SK-N-SH (cell line): Measurements from ENCODE around the gene TFDP2.

ENCODE experiments used
- CHD2 ChIP-seq: fragments of 150-350 bp; IDR thresholded peaks from 2 replicates; pipeline ENCODE4 v1.6.1; 2018; ENCODE audit warnings: low read length; ENCODE audit not compliant: partially characterized antibody
- ELF1 ChIP-seq: IDR thresholded peaks from 2 replicates; pipeline ENCODE4 v1.4.0; 2012
- FOSL2 ChIP-seq: IDR thresholded peaks from 2 replicates; pipeline ENCODE4 v1.4.0; 2012; ENCODE audit warnings: low read depth, mild to moderate bottlenecking, moderate library complexity, borderline replicate concordance
- MXI1 ChIP-seq: IDR thresholded peaks from 2 replicates; pipeline ENCODE4 v1.6.1; 2012; ENCODE audit warnings: mild to moderate bottlenecking, low read depth, low read length, improper control_type of control experiment
- NFIC ChIP-seq: IDR thresholded peaks from 2 replicates; pipeline ENCODE4 v1.4.0; 2012; ENCODE audit warnings: borderline replicate concordance
- POLR2AphosphoS5 ChIP-seq: IDR thresholded peaks from 2 replicates; pipeline ENCODE4 v1.6.1; 2012; ENCODE audit warnings: low read depth, low read length
- RAD21 ChIP-seq: IDR thresholded peaks from 2 replicates; pipeline ENCODE4 v1.6.1; 2012; ENCODE audit warnings: mild to moderate bottlenecking, low read length
- SMC3 ChIP-seq: IDR thresholded peaks from 2 replicates; pipeline ENCODE4 v1.6.1; 2012; ENCODE audit warnings: low read depth, low read length, improper control_type of control experiment
- TF ChIP-seq, protein P1 (sequence below): fragments of 200-600 bp; sonication (generic); IDR thresholded peaks from 2 replicates; pipeline ENCODE4 v1.6.1; 2017; ENCODE audit warnings: antibody characterized with exemption, mild to moderate bottlenecking, moderate library complexity
- TF ChIP-seq, protein P2 (sequence below): fragments of 150-350 bp; IDR thresholded peaks from 2 replicates; pipeline ENCODE4 v1.6.1; 2017; ENCODE audit warnings: antibody characterized with exemption, low read length, low read depth, borderline replicate concordance
- TF ChIP-seq, protein P3 (sequence below): IDR thresholded peaks from 2 replicates; pipeline ENCODE4 v1.6.1; 2012; ENCODE audit warnings: mild to moderate bottlenecking, low read depth, low read length, moderate library complexity
- TF ChIP-seq, protein P4 (sequence below): IDR thresholded peaks from 2 replicates; pipeline ENCODE4 v1.4.0; 2012; ENCODE audit warnings: low read depth

DNA sequence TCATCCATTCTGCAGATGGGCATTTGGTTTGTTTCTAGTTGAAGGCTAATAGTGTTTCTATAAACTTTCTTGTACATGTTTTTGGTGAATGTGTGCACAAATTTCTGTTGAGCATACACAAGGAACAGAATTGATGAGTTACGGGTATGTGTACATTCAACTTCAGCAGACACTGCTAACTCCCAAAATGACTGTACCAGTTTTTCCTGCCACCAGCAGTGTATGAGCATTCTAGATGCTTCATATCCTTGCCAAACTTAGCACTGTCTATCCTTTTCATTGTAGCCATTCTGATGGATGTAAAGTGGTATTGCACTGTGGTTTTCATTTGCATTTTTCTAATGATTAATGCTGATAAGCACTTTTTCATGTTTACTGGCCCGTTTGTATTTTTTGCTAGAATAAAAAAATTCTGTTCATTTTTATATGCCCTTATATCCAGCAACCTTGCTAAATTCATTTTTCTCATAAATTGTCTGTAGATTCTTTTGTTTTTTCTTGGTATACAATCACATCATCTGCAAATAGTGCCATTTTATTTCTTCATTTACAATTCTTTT is 162.7 kb downstream of the TFDP2 start:
- TF ChIP-seq, protein P1, sequence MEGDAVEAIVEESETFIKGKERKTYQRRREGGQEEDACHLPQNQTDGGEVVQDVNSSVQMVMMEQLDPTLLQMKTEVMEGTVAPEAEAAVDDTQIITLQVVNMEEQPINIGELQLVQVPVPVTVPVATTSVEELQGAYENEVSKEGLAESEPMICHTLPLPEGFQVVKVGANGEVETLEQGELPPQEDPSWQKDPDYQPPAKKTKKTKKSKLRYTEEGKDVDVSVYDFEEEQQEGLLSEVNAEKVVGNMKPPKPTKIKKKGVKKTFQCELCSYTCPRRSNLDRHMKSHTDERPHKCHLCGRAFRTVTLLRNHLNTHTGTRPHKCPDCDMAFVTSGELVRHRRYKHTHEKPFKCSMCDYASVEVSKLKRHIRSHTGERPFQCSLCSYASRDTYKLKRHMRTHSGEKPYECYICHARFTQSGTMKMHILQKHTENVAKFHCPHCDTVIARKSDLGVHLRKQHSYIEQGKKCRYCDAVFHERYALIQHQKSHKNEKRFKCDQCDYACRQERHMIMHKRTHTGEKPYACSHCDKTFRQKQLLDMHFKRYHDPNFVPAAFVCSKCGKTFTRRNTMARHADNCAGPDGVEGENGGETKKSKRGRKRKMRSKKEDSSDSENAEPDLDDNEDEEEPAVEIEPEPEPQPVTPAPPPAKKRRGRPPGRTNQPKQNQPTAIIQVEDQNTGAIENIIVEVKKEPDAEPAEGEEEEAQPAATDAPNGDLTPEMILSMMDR, result no peak
- no peak for TF ChIP-seq ELF1
- TF ChIP-seq, protein P2, sequence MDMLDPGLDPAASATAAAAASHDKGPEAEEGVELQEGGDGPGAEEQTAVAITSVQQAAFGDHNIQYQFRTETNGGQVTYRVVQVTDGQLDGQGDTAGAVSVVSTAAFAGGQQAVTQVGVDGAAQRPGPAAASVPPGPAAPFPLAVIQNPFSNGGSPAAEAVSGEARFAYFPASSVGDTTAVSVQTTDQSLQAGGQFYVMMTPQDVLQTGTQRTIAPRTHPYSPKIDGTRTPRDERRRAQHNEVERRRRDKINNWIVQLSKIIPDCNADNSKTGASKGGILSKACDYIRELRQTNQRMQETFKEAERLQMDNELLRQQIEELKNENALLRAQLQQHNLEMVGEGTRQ, result no peak
- TF ChIP-seq RAD21, result no peak
- TF ChIP-seq, protein P3, sequence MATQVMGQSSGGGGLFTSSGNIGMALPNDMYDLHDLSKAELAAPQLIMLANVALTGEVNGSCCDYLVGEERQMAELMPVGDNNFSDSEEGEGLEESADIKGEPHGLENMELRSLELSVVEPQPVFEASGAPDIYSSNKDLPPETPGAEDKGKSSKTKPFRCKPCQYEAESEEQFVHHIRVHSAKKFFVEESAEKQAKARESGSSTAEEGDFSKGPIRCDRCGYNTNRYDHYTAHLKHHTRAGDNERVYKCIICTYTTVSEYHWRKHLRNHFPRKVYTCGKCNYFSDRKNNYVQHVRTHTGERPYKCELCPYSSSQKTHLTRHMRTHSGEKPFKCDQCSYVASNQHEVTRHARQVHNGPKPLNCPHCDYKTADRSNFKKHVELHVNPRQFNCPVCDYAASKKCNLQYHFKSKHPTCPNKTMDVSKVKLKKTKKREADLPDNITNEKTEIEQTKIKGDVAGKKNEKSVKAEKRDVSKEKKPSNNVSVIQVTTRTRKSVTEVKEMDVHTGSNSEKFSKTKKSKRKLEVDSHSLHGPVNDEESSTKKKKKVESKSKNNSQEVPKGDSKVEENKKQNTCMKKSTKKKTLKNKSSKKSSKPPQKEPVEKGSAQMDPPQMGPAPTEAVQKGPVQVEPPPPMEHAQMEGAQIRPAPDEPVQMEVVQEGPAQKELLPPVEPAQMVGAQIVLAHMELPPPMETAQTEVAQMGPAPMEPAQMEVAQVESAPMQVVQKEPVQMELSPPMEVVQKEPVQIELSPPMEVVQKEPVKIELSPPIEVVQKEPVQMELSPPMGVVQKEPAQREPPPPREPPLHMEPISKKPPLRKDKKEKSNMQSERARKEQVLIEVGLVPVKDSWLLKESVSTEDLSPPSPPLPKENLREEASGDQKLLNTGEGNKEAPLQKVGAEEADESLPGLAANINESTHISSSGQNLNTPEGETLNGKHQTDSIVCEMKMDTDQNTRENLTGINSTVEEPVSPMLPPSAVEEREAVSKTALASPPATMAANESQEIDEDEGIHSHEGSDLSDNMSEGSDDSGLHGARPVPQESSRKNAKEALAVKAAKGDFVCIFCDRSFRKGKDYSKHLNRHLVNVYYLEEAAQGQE, result no peak
- no peak for TF ChIP-seq POLR2AphosphoS5
- TF ChIP-seq, protein P4, sequence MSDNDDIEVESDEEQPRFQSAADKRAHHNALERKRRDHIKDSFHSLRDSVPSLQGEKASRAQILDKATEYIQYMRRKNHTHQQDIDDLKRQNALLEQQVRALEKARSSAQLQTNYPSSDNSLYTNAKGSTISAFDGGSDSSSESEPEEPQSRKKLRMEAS, result no peak
- no peak for TF ChIP-seq FOSL2
- no peak for TF ChIP-seq CHD2
- TF ChIP-seq MXI1, result no peak
- no peak for TF ChIP-seq SMC3
- TF ChIP-seq NFIC, result no peak
